22Rv1 (cell line): ENCODE results near the gene C16orf86.

ENCODE experiments used
- CTCF ChIP-seq: fragments of 450-650 bp; IDR thresholded peaks from 2 replicates; pipeline ENCODE4 v1.5.1; 2017; ENCODE audit warnings: mild to moderate bottlenecking
- ZFX ChIP-seq: fragments of 450-650 bp; IDR thresholded peaks from 2 replicates; pipeline ENCODE4 v1.6.1; 2017; ENCODE audit warnings: antibody characterized with exemption, borderline replicate concordance

- TF ChIP-seq CTCF (no peak), ZFX (no peak)
These were observed 11.1 kb downstream of the C16orf86 start for GRCh38 chr16:67677712-67678111.
